NCI-H1694 (cell line): ENCODE data around the gene CNOT2.
"Not testable (repeated sequence)": the region's sequence is repeated elsewhere in the genome, so short reads cannot be mapped to it uniquely, and the experiment has no call there.

ENCODE experiments used
- DNase-seq: peaks from one replicate; lab custom pipeline; 2025; lab: John Stamatoyannopoulos, UW

The CNOT2 gene

DNA sequence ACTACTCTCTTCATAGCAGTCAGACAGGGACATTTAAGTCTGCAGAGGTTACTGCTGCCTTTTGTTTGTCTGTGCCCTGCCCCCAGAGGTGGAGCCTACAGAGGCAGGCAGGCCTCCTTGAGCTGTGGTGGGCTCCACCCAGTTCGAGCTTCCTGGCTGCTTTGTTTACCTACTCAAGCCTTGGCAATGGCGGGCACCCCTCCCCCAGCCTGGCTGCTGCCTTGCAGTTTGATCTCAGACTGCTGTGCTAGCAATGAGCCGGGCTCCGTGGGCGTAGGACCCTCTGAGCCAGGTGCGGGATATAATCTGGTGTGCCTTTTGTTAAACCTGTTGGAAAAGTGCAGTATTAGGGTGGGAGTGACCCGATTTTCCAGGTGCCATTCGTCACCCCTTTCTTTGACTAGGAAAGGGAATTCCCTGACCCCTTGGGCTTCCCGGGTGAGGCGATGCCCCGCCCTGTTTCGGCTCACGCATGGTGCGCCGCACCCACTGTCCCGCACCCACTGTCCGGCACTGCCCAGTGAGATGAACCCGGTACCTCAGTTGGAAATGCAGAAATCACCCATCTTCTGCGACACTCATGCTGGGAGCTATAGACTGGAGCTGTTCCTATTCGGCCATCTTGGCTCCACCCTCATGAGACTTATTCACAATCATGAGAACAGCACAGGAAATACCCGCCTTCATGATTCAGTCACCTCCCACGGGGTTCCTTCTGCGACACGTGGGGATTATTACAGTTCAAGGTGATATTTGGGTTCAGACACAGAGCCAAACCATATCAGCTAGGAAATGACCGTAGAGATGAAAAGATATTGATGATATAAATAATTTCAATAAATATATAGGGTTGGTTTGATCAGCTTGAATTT is 61.7 kb downstream of the CNOT2 start:
- DNase-seq, result not testable (repeated sequence)

DNA sequence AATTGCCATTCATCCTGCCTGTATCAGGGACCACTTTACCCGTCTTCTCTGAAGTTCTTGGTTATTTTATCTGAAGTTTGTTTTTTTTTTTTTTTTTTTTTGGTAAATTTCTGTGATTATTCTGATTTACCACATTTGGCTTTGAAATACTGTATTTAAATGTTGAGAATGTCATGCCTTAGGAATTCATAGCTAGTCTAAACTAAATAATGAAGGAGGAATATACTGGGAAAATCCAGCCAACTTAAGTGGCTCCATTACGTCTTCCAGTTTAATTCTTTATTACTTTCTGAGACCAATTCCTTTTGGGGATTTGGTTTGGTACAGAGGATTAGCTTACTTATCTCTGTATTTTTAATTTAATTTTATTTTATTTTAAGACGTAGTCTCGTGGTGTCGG is 62.6 kb downstream of the CNOT2 start:
- no peak for DNase-seq

- no peak for DNase-seq
Measured at GRCh38 chr12:70306676-70307075, 63.4 kb downstream of the CNOT2 start.

DNA sequence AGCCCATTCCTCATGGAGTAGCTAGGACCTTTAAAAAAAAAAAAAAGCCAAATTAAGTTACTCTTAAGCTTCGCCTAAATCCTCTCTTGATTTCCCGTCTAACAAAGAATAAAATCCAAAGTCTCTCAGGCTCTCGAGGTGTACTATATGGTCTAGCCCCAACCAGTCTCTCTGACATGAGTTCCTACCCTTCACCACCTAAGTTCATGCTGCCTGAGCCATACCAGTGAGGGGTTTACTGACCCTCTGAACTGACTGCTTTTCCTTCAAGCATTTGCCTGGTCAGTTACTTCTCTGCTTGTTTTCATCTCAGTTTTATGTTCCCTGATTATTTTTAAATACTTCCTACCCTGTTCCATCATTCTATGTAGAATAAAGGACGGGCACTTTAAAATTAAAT is 64.6 kb downstream of the CNOT2 start:
- no peak for DNase-seq

DNA sequence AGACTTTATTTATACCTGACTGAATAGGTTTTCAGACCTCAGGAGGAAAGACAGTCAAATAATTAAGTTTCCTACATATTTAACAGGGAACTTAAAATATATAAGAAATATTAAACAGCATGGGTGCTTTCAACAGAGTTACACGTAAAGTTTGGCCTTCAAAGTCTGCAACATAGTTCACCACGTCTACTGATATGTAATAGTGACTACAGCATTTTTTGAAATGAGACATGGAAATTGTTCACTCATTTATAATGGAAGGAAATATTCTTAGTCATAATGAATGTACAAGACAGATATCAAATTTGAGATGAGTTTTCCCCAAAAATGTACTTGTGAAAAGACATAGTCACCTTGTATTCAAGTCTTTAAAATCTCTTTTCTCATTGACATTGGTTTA is 66.1 kb downstream of the CNOT2 start:
- no peak for DNase-seq

- no peak for DNase-seq
Measured at GRCh38 chr12:70314145-70314544, 70.9 kb downstream of the CNOT2 start.

- DNase-seq, result no peak
Measured at GRCh38 chr12:70317781-70318180, 74.5 kb downstream of the CNOT2 start.

GRCh38 chr12:70319605-70320004 is 76.4 kb downstream of the CNOT2 start:
- no peak for DNase-seq

- no peak for DNase-seq
Measured at GRCh38 chr12:70321191-70321590, 78.0 kb downstream of the CNOT2 start.

DNA sequence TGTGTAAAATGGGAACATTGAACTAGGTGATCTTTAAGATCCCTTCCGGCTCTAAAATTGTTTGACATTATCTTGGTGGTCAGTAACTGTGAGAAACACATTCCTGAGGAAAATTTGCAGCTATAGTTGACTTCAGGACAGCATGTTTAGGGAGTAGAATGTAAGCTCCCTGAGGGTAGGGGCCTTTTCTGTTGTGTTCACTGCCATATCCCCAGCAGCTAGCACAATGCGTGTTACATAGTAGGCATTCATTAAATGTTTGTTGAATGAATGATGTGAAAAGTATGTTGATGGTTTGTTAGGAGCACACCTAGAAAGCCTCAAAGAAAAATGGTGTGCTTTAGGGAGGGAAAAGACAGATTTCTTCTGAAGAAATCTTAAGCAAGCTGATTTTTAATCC is 84.3 kb downstream of the CNOT2 start:
- no peak for DNase-seq

- DNase-seq, result no peak
Measured at GRCh38 chr12:70329728-70330127, 86.5 kb downstream of the CNOT2 start.

GRCh38 chr12:70330158-70330557 is 86.9 kb downstream of the CNOT2 start:
- DNase-seq, result no peak

DNA sequence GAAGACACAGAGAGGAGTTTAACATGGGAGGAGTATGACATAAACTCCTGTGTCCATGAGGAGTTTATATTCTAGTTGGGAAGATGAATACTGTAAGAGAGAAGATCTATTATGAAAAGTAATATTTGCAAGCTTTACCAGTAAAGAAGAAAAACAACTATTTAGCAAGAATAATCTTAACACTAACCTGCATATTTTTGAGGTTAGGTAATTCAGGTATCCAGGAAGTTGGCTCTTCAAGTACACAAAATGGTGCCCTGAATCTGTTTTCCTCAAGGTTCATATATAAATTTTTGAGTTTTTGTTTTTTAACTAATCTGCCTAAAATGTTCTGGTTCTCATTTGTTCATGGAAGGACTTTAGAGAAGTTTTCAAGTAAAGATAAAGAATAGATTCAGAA is 89.0 kb downstream of the CNOT2 start:
- DNase-seq, result no peak

GRCh38 chr12:70334742-70335141 is 91.5 kb downstream of the CNOT2 start:
- DNase-seq, result no peak

DNA sequence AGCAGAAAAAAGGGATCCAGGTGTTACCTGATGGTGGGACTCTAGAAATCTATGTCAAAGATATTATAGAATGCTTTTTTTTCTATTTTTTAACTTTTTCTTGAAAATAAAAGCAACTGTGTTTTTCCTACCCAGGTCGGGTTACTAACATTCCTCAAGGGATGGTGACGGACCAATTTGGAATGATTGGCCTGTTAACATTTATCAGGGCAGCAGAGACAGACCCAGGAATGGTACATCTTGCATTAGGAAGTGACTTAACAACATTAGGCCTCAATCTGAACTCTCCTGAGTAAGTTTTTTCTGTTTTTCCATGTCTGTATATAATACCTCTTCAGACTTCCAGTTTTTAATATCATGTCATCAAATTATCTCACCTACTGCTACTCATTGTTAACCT is 95.3 kb downstream of the CNOT2 start:
- DNase-seq, result no peak

DNA sequence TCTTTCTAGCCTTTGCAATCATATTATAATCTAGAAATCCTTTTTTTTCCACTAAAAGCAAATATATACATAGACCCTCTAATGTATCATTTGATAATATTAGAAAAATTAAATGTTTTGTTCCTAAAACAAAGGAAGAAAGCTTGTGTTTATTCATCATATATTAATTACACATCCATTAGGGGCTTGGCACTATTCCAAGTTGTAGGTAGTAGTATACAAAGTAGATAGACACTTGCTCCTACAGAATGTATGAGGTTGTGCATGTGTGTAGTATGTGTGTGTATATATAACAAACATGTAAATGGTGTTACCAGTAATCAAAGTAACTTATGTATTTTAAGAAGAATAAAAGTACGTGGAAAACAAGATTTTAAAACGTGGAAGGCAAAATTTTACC is 107.8 kb downstream of the CNOT2 start:
- DNase-seq, result no peak

- DNase-seq, result no peak
Measured at GRCh38 chr12:70353780-70354660, 110.8 kb downstream of the CNOT2 start.

GRCh38 chr12:70354787-70355186 is 111.6 kb downstream of the CNOT2 start:
- DNase-seq, result no peak

GRCh38 chr12:70355972-70356371 is 112.7 kb downstream of the CNOT2 start:
- DNase-seq, result no peak

GRCh38 chr12:70359458-70360197 is 116.4 kb downstream of the CNOT2 start:
- no peak for DNase-seq

DNA sequence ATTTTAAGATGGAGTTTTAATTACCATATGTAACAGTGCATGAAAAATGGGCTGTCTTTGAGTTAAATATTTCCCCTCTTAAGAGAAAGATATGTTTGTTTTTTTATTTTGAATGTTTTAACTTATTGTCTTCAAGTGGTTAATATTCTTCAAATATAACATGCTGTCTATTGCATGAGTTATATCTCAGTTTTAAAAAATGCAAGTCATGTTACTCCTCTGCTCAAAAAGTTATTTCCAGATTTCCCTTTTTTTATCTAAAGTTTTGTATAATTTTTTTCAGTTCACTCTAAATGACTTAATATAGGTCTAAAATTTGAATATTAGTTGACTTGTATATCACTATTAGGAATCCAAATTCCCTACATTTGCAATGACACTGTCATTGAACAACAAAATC is 117.0 kb downstream of the CNOT2 start:
- DNase-seq, result no peak

DNA sequence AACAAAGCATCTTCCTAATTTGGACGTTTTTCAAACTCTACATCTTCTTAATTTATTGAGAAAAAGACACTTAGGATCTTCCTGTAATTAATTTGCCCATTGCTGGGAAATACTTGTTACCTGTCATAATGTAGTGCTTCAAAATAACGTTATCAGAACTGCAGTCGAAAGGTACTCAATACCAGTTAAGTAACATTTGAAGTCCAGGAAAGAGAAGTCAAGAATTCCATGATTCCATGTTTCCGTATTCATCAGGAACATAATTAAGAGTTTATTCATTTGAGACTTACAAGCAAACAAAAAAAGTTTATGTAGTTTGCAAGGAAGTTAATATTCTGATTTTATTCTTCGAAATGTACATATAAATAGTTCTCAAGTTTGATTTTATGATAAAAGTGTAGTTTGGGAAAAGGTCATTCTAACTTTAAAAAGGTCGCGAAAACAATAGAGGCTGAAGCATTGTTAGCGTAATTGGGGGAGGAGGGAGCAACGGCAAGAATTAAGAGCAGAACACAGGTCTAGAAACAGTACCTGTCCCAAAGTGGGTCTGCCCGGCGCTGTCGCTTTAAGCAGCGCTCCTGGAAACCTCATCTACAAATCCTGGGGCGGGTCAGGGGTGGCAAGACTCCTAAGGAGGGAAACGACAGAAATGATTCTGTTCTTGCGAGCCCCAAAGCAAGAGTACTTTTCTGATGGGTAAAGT is 121.6 kb downstream of the CNOT2 start:
- no peak for DNase-seq
